HEK293T (cell line): ENCODE measurements around the gene DOCK2.

ENCODE experiments used
- ARNT ChIP-seq: fragments of 450-650 bp; IDR thresholded peaks from 2 replicates; pipeline ENCODE4 v1.6.1; 2017; ENCODE audit warnings: mild to moderate bottlenecking
- CTBP1 ChIP-seq: fragments of 450-650 bp; IDR thresholded peaks from 2 replicates; pipeline ENCODE4 v1.6.1; 2016; ENCODE audit warnings: borderline replicate concordance
- ELF4 ChIP-seq: fragments of 450-650 bp; IDR thresholded peaks from 2 replicates; pipeline ENCODE4 v1.6.1; 2017; ENCODE audit warnings: antibody characterized with exemption
- FOXK2 ChIP-seq: fragments of 450-650 bp; IDR thresholded peaks from 2 replicates; pipeline ENCODE4 v1.6.1; 2016; ENCODE audit warnings: mild to moderate bottlenecking
- FOXM1 ChIP-seq: fragments of 450-650 bp; IDR thresholded peaks from 2 replicates; pipeline ENCODE4 v1.6.1; 2017; ENCODE audit warnings: mild to moderate bottlenecking, borderline replicate concordance
- NFRKB ChIP-seq: fragments of 450-650 bp; IDR thresholded peaks from 2 replicates; pipeline ENCODE4 v1.6.1; 2016; ENCODE audit warnings: mild to moderate bottlenecking, moderate library complexity
- SP1 ChIP-seq: fragments of 450-650 bp; IDR thresholded peaks from 2 replicates; pipeline ENCODE4 v1.6.1; 2017
- TARDBP ChIP-seq: fragments of 450-650 bp; IDR thresholded peaks from 2 replicates; pipeline ENCODE4 v1.6.1; 2016
- ZNF384 ChIP-seq: fragments of 450-650 bp; IDR thresholded peaks from 2 replicates; pipeline ENCODE4 v1.6.1; 2016
- TF ChIP-seq, protein P1 (sequence below): fragments of 450-650 bp; IDR thresholded peaks from 2 replicates; pipeline ENCODE4 v1.6.1; 2016

DNA sequence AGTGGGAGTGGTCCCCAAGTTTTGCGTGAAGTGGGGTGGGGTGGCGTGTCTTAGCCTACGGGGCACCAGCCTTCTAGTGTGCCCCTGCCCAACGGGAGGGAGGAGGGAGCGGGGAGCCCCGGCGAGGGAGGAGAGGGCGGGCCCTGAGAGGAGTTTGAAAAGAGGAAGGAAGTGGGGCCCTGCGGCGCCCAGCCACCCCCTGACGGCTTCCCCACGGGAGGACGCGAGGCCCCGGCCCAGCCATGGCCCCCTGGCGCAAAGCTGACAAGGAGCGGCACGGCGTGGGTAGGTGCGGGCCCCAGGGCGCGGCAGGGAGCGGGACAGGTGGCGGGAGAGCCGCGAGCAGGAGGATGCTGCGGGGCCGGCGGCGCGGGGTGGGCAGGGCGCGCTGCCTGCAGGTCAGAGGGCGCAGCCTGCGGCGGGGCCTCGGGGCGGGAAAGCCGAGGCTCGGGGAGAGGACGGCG, at the start of gene DOCK2:
- no peak for TF ChIP-seq NFRKB
- TF ChIP-seq SP1 = no peak
- no peak for TF ChIP-seq ELF4
- no peak for TF ChIP-seq CTBP1
- TF ChIP-seq FOXK2 = no peak
- no peak for TF ChIP-seq TARDBP
- TF ChIP-seq, protein P1, sequence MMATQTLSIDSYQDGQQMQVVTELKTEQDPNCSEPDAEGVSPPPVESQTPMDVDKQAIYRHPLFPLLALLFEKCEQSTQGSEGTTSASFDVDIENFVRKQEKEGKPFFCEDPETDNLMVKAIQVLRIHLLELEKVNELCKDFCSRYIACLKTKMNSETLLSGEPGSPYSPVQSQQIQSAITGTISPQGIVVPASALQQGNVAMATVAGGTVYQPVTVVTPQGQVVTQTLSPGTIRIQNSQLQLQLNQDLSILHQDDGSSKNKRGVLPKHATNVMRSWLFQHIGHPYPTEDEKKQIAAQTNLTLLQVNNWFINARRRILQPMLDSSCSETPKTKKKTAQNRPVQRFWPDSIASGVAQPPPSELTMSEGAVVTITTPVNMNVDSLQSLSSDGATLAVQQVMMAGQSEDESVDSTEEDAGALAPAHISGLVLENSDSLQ = no peak
- no peak for TF ChIP-seq FOXM1
- no peak for TF ChIP-seq ARNT
- no peak for TF ChIP-seq ZNF384
